ENCODE measurements around the gene TSN.

DNA sequence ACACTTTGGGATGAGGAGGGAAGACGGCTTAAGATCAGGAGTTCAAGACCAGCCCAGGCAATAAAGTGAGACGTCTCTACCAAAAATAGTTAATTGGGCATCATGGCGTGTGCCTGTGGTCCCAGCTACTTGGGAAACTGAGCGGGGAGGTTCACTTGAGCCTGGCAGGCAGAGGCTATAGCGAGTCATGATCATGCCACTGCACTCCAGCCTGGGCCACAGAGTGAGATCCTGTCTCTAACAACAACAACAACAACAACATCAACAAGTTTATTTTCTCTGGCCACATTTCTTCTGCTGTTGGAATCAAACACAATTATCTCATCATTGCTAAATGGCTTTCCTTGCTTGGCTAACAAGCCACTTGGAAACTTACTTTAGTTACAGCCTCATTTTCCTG is 32.1 kb upstream of the TSN start:
- TF ChIP-seq, protein P1, sequence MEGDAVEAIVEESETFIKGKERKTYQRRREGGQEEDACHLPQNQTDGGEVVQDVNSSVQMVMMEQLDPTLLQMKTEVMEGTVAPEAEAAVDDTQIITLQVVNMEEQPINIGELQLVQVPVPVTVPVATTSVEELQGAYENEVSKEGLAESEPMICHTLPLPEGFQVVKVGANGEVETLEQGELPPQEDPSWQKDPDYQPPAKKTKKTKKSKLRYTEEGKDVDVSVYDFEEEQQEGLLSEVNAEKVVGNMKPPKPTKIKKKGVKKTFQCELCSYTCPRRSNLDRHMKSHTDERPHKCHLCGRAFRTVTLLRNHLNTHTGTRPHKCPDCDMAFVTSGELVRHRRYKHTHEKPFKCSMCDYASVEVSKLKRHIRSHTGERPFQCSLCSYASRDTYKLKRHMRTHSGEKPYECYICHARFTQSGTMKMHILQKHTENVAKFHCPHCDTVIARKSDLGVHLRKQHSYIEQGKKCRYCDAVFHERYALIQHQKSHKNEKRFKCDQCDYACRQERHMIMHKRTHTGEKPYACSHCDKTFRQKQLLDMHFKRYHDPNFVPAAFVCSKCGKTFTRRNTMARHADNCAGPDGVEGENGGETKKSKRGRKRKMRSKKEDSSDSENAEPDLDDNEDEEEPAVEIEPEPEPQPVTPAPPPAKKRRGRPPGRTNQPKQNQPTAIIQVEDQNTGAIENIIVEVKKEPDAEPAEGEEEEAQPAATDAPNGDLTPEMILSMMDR (IDR thresholded peaks at IDR 0.05; ENCODE audit: insufficient read depth, low read length) = no peak
- no peak for TF ChIP-seq POLR2AphosphoS5 (IDR thresholded peaks at IDR 0.05; ENCODE audit: low read depth)
- TF ChIP-seq, protein P2, sequence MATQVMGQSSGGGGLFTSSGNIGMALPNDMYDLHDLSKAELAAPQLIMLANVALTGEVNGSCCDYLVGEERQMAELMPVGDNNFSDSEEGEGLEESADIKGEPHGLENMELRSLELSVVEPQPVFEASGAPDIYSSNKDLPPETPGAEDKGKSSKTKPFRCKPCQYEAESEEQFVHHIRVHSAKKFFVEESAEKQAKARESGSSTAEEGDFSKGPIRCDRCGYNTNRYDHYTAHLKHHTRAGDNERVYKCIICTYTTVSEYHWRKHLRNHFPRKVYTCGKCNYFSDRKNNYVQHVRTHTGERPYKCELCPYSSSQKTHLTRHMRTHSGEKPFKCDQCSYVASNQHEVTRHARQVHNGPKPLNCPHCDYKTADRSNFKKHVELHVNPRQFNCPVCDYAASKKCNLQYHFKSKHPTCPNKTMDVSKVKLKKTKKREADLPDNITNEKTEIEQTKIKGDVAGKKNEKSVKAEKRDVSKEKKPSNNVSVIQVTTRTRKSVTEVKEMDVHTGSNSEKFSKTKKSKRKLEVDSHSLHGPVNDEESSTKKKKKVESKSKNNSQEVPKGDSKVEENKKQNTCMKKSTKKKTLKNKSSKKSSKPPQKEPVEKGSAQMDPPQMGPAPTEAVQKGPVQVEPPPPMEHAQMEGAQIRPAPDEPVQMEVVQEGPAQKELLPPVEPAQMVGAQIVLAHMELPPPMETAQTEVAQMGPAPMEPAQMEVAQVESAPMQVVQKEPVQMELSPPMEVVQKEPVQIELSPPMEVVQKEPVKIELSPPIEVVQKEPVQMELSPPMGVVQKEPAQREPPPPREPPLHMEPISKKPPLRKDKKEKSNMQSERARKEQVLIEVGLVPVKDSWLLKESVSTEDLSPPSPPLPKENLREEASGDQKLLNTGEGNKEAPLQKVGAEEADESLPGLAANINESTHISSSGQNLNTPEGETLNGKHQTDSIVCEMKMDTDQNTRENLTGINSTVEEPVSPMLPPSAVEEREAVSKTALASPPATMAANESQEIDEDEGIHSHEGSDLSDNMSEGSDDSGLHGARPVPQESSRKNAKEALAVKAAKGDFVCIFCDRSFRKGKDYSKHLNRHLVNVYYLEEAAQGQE (IDR thresholded peaks at IDR 0.05; ENCODE audit: insufficient replicate concordance, low read depth) = no peak
